Measurements from ENCODE around the gene DOCK2. TPM values are rescaled to one million over a fixed set of nuclear protein-coding genes. Genes with fewer than 3 reads are reported as not detected.
A peak's percentile ranks its signal among the peaks of the same experiment; 100 is the strongest.

The DOCK2 gene
- polyA plus RNA-seq, 1 of the 3 experiments (the other 2 are of a cell fraction): 3.8 TPM

- H3K4me3 ChIP-seq (ENCODE audit: low read depth in 2 of 2, low read length in 1 of 2): no peak overlapping the region
- no peak overlapping the region for H3K9ac ChIP-seq
- H3K79me2 ChIP-seq (ENCODE audit: insufficient read depth): peaks cover 91% of the 10 kb centered on the region
- no peaks in the 10 kb centered on the region for H4K20me1 ChIP-seq (ENCODE audit: insufficient read depth)
- H3K27ac ChIP-seq (ENCODE audit: low read depth in 2 of 2, low read length in 1 of 2): peak overlapping the region in 1 of 2 experiments; percentile 96; a peak in 1 of 4 replicates
- no peaks in the 10 kb centered on the region for H3K9me3 ChIP-seq
- H2AFZ ChIP-seq (ENCODE audit: low read depth): no peak overlapping the region
- no peaks in the 10 kb centered on the region for H3K9me2 ChIP-seq
- peaks cover 9 to 62% of the 10 kb centered on the region in 2 experiments for H3K4me1 ChIP-seq (ENCODE audit: control insufficient read depth in 1 of 2, insufficient read depth in 2 of 2, low read depth in 1 of 2, low read length in 1 of 2)
- peaks cover 0 to 3% of the 10 kb centered on the region in 2 experiments for H3K36me3 ChIP-seq (replicated peaks in 1 of 2; ENCODE audit: control insufficient read depth in 1 of 2, insufficient read depth in 2 of 2, low read length in 1 of 2)
- TF ChIP-seq RCOR1 (IDR thresholded peaks at IDR 0.05; ENCODE audit: low read length): no peak
- TF ChIP-seq CTCF (IDR thresholded peaks at IDR 0.05): no peak
- TF ChIP-seq MXI1 (IDR thresholded peaks at IDR 0.05; ENCODE audit: low read depth, low read length): no peak
- no peak for TF ChIP-seq TCF12 (IDR thresholded peaks at IDR 0.05)
- TF ChIP-seq SMC3 (IDR thresholded peaks at IDR 0.05; ENCODE audit: low read depth, low read length): no peak
- TF ChIP-seq NRF1 (IDR thresholded peaks at IDR 0.05; ENCODE audit: low read depth, low read length): no peak
- no peak for TF ChIP-seq SIN3A (IDR thresholded peaks at IDR 0.05; ENCODE audit: borderline replicate concordance, low read depth, low read length)
- TF ChIP-seq REST (IDR thresholded peaks at IDR 0.05; ENCODE audit: low read depth, low read length): no peak
- TF ChIP-seq GATA2 (CRISPR knock-in tag; IDR thresholded peaks at IDR 0.05): no peak
- TF ChIP-seq EP300 (IDR thresholded peaks at IDR 0.05; ENCODE audit: borderline replicate concordance in 1 of 2, low read depth in 1 of 2, low read length in 1 of 2): no peak
- no peak for TF ChIP-seq FOXM1 (IDR thresholded peaks at IDR 0.05; ENCODE audit: low read depth)
- no peak for TF ChIP-seq POLR2AphosphoS5 (IDR thresholded peaks at IDR 0.05; ENCODE audit: low read depth, low read length)
- no peak for TF ChIP-seq IRF3 (IDR thresholded peaks at IDR 0.05; ENCODE audit: low read depth, low read length)
- no peak for TF ChIP-seq RAD21 (IDR thresholded peaks at IDR 0.05; ENCODE audit: low read length)
- no peak for TF ChIP-seq RXRA (IDR thresholded peaks at IDR 0.05; ENCODE audit: borderline replicate concordance, low read depth)
- TF ChIP-seq USF2 (IDR thresholded peaks at IDR 0.05; ENCODE audit: borderline replicate concordance, low read depth, low read length): no peak
- H3F3A ChIP-seq (replicated peaks; ENCODE audit: insufficient read depth): peaks cover 28% of the 10 kb centered on the region
- ChIA-PET POLR2A (no interaction called here), CTCF (interaction anchor here (1.1 kb wide), 1 partner anchor 8 kb away, joined by 4 read pairs; no protein-coding TSS in a partner anchor)
- H3K4me2 ChIP-seq: 0 out of 2 replicates have a peak overlapping the region, but pooled peaks have one; percentile 5
- DNase-seq: no peak
- no peaks in the 10 kb centered on the region for H3K27me3 ChIP-seq (ENCODE audit: insufficient read depth)
- WGBS (ENCODE audit: low lambda C conversion rate): 49% methylated on average over 3 of the region's 3 CpGs
These were observed 336.0 kb downstream of the DOCK2 start for GRCh38 chr5:169973056-169973455.

Data from SK-N-SH (cell line).